ENCODE data around the gene SYNPO2. TPM values are rescaled to one million over a fixed set of nuclear protein-coding genes. Genes with fewer than 3 reads are reported as not detected.

SYNPO2 gene
- total and polyA plus RNA-seq, 2 of the 13 experiments (the other 11 are each of a cell fraction or from before 2014, with no cell fraction given) = not detected

- ChIA-PET POLR2A (no interaction called here), CTCF (ENCODE audit: low intra/inter-chr PET ratio, low total read pairs) (no interaction called here)
- no peaks in the 10 kb centered on the region for H3K79me2 ChIP-seq (ENCODE audit: insufficient read depth, low read length)
- no peaks in the 10 kb centered on the region for H4K20me1 ChIP-seq (ENCODE audit: insufficient read depth, low read length)
- no peaks in the 10 kb centered on the region for H3K4me1 ChIP-seq (ENCODE audit: insufficient read depth, low read length)
- no peak for DNase-seq (ENCODE audit: low spot score)
- no TSS peak for BruUV-seq (replicated peaks)
- 45% methylated on average over 11 of the region's 12 CpGs for WGBS (ENCODE audit: low lambda C conversion rate)
- H3K27me3 ChIP-seq (ENCODE audit: control insufficient read depth in 1 of 2, insufficient read depth in 2 of 2, low read length in 2 of 2) = peaks cover 0 to 23% of the 10 kb centered on the region in 2 experiments; a peak in 2 of 5 replicates
- no peak overlapping the region for H3K9ac ChIP-seq (ENCODE audit: insufficient read depth, low read depth, low read length)
- H3K4me2 ChIP-seq (ENCODE audit: low read depth, low read length) = no peak overlapping the region
- no peak for FAIRE-seq
- H3K27ac ChIP-seq (ENCODE audit: extremely low read length, insufficient read depth, low read length) = no peak overlapping the region
- H3K36me3 ChIP-seq (replicated peaks in 1 of 2; ENCODE audit: control insufficient read depth in 1 of 2, insufficient read depth in 2 of 2, low read length in 2 of 2) = no peaks in the 10 kb centered on the region
- H3K4me3 ChIP-seq (replicated peaks in 1 of 3; ENCODE audit: insufficient read depth in 1 of 3, low read depth in 2 of 3, low read length in 3 of 3) = no peak overlapping the region
- intact Hi-C loops (cut with micrococcal nuclease; ENCODE audit: unreplicated experiment) = no loop called here
- no peak for ATAC-seq
- H2AFZ ChIP-seq (ENCODE audit: low read length) = no peak overlapping the region
- no peaks in the 10 kb centered on the region for H3K9me3 ChIP-seq (ENCODE audit: low read length)
- in situ Hi-C loops (cut with HindIII; ENCODE audit: extremely low pct_ligation_motif_present, low pct_unique_long_range_greater_than_20kb) = no loop called here
- TF ChIP-seq ZNF646 (CRISPR knock-in tag; IDR thresholded peaks at IDR 0.05) (no peak), IRF9 (CRISPR knock-in tag; IDR thresholded peaks at IDR 0.05; ENCODE audit: borderline replicate concordance) (no peak), CEBPB (IDR thresholded peaks at IDR 0.05; ENCODE audit: borderline replicate concordance, low read depth, low read length) (no peak), CEBPZ (IDR thresholded peaks at IDR 0.05; ENCODE audit: low read length) (no peak), RXRA (CRISPR knock-in tag; IDR thresholded peaks at IDR 0.05) (no peak), ZNF746 (CRISPR knock-in tag; IDR thresholded peaks at IDR 0.05) (no peak), GFI1 (CRISPR knock-in tag; IDR thresholded peaks at IDR 0.05; ENCODE audit: borderline replicate concordance) (no peak), RNF219 (CRISPR knock-in tag; IDR thresholded peaks at IDR 0.05) (no peak), ZNF546 (CRISPR knock-in tag; conservative IDR thresholded peaks at IDR 0.05) (no peak), ADNP (CRISPR knock-in tag; IDR thresholded peaks at IDR 0.05) (no peak), ZNF143 (CRISPR knock-in tag; IDR thresholded peaks at IDR 0.05) (no peak), MEIS1 (CRISPR knock-in tag; IDR thresholded peaks at IDR 0.05; ENCODE audit: borderline replicate concordance) (no peak)
These were observed 141.9 kb downstream of the SYNPO2 start for GRCh38 chr4:119030536-119030890.

Data from HepG2 (cell line).